ENCODE measurements around the gene RMND5B. TPM values are rescaled to one million over a fixed set of nuclear protein-coding genes. Genes with fewer than 3 reads are reported as not detected.
A peak's percentile ranks its signal among the peaks of the same experiment; 100 is the strongest.

The RMND5B gene
- total RNA-seq, 1 experiment from 2014 or later, result 42.9 TPM

GRCh38 chr5:178143246-178143645, 12.4 kb downstream of the RMND5B start:
- Histone ChIP-seq H3K9me3 (ENCODE audit: low read length) (no peaks in the 10 kb centered on the region), H3K36me3 (ENCODE audit: insufficient read depth, low read length) (peaks cover 26% of the 10 kb centered on the region; the same call in 1 of the 2 replicates), H3K9me2 (replicated peaks; ENCODE audit: insufficient read depth, low read length) (no peaks in the 10 kb centered on the region), H3K9ac (ENCODE audit: low read length) (no peak overlapping the region), H3K79me2 (ENCODE audit: low read length) (no peaks in the 10 kb centered on the region), H3K27ac (ENCODE audit: low read length) (no peak overlapping the region), H2AFZ (ENCODE audit: low read length) (no peak overlapping the region), H3K27me3 (ENCODE audit: low read length) (no peaks in the 10 kb centered on the region), H3K4me3 (ENCODE audit: low read length) (no peak overlapping the region), H3K4me1 (ENCODE audit: low read length) (peaks cover 8% of the 10 kb centered on the region), H3K4me2 (ENCODE audit: low read depth, low read length, poor library complexity, severe bottlenecking) (no peak overlapping the region), H4K20me1 (ENCODE audit: insufficient read depth, low read depth, low read length) (peaks cover 3% of the 10 kb centered on the region; the same call in 1 of the 2 replicates)
- no peak for DNase-seq

GRCh38 chr5:178143901-178144300, 13.1 kb downstream of the RMND5B start:
- H3K27ac ChIP-seq (ENCODE audit: low read length), result no peak overlapping the region
- H3K36me3 ChIP-seq (ENCODE audit: insufficient read depth, low read length), result peaks cover 32% of the 10 kb centered on the region; the same call in 1 of the 2 replicates
- H4K20me1 ChIP-seq (ENCODE audit: insufficient read depth, low read depth, low read length), result peaks cover 3% of the 10 kb centered on the region; the same call in 1 of the 2 replicates
- peaks cover 8% of the 10 kb centered on the region for H3K4me1 ChIP-seq (ENCODE audit: low read length)
- no peaks in the 10 kb centered on the region for H3K79me2 ChIP-seq (ENCODE audit: low read length)
- H3K9me3 ChIP-seq (ENCODE audit: low read length), result no peaks in the 10 kb centered on the region
- H3K4me3 ChIP-seq (ENCODE audit: low read length), result no peak overlapping the region
- no peaks in the 10 kb centered on the region for H3K9me2 ChIP-seq (replicated peaks; ENCODE audit: insufficient read depth, low read length)
- H2AFZ ChIP-seq (ENCODE audit: low read length), result no peak overlapping the region
- no peak overlapping the region for H3K4me2 ChIP-seq (ENCODE audit: low read depth, low read length, poor library complexity, severe bottlenecking)
- no peak for DNase-seq
- no peak overlapping the region for H3K9ac ChIP-seq (ENCODE audit: low read length)
- H3K27me3 ChIP-seq (ENCODE audit: low read length), result no peaks in the 10 kb centered on the region

- no peak overlapping the region for H3K4me2 ChIP-seq (ENCODE audit: low read depth, low read length, poor library complexity, severe bottlenecking)
Measured at GRCh38 chr5:178145965-178146820, 15.4 kb downstream of the RMND5B start.

GRCh38 chr5:178147406-178147805, 16.6 kb downstream of the RMND5B start:
- H3K4me1 ChIP-seq (ENCODE audit: low read length), result peaks cover 17% of the 10 kb centered on the region
- no peak for DNase-seq
- H3K9me2 ChIP-seq (replicated peaks; ENCODE audit: insufficient read depth, low read length), result no peaks in the 10 kb centered on the region
- H3K79me2 ChIP-seq (ENCODE audit: low read length), result peaks cover 10% of the 10 kb centered on the region
- H3K27me3 ChIP-seq (ENCODE audit: low read length), result no peaks in the 10 kb centered on the region
- no peak overlapping the region for H3K9ac ChIP-seq (ENCODE audit: low read length)
- H3K9me3 ChIP-seq (ENCODE audit: low read length), result no peaks in the 10 kb centered on the region
- peaks cover 6% of the 10 kb centered on the region; the same call in 1 of the 2 replicates for H4K20me1 ChIP-seq (ENCODE audit: insufficient read depth, low read depth, low read length)
- no peak overlapping the region for H3K4me2 ChIP-seq (ENCODE audit: low read depth, low read length, poor library complexity, severe bottlenecking)
- no peak overlapping the region for H2AFZ ChIP-seq (ENCODE audit: low read length)
- no peak overlapping the region for H3K4me3 ChIP-seq (ENCODE audit: low read length)
- H3K27ac ChIP-seq (ENCODE audit: low read length), result no peak overlapping the region
- peaks cover 43% of the 10 kb centered on the region; the same call in 1 of the 2 replicates for H3K36me3 ChIP-seq (ENCODE audit: insufficient read depth, low read length)

More at GRCh38 chr5:178145965-178146820, 15.4 kb downstream of the RMND5B start:
- Histone ChIP-seq H3K36me3 (ENCODE audit: insufficient read depth, low read length) (peaks cover 43% of the 10 kb centered on the region; the same call in 1 of the 2 replicates), H3K9me2 (replicated peaks; ENCODE audit: insufficient read depth, low read length) (no peaks in the 10 kb centered on the region), H3K4me3 (ENCODE audit: low read length) (no peak overlapping the region), H3K27ac (ENCODE audit: low read length) (no peak overlapping the region), H3K9ac (ENCODE audit: low read length) (no peak overlapping the region), H3K4me1 (ENCODE audit: low read length) (peaks cover 8% of the 10 kb centered on the region), H2AFZ (ENCODE audit: low read length) (no peak overlapping the region), H3K9me3 (ENCODE audit: low read length) (no peaks in the 10 kb centered on the region), H3K27me3 (ENCODE audit: low read length) (no peaks in the 10 kb centered on the region), H3K79me2 (ENCODE audit: low read length) (no peaks in the 10 kb centered on the region), H4K20me1 (ENCODE audit: insufficient read depth, low read depth, low read length) (peaks cover 6% of the 10 kb centered on the region; the same call in 1 of the 2 replicates)
- peak; percentile 88 for DNase-seq

- H3K9ac ChIP-seq (ENCODE audit: low read length), result no peak overlapping the region
- peaks cover 21% of the 10 kb centered on the region for H3K79me2 ChIP-seq (ENCODE audit: low read length)
- H3K4me2 ChIP-seq (ENCODE audit: low read depth, low read length, poor library complexity, severe bottlenecking), result no peak overlapping the region
- no peaks in the 10 kb centered on the region for H3K9me3 ChIP-seq (ENCODE audit: low read length)
- peaks cover 6% of the 10 kb centered on the region; the same call in 1 of the 2 replicates for H4K20me1 ChIP-seq (ENCODE audit: insufficient read depth, low read depth, low read length)
- H3K27ac ChIP-seq (ENCODE audit: low read length), result no peak overlapping the region
- no peaks in the 10 kb centered on the region for H3K27me3 ChIP-seq (ENCODE audit: low read length)
- no peak overlapping the region for H3K4me3 ChIP-seq (ENCODE audit: low read length)
- no peak for DNase-seq
- peaks cover 22% of the 10 kb centered on the region for H3K4me1 ChIP-seq (ENCODE audit: low read length)
- no peak overlapping the region for H2AFZ ChIP-seq (ENCODE audit: low read length)
- H3K9me2 ChIP-seq (replicated peaks; ENCODE audit: insufficient read depth, low read length), result no peaks in the 10 kb centered on the region
- peaks cover 43% of the 10 kb centered on the region; the same call in 1 of the 2 replicates for H3K36me3 ChIP-seq (ENCODE audit: insufficient read depth, low read length)
Measured at GRCh38 chr5:178149199-178149932, 18.6 kb downstream of the RMND5B start.

GRCh38 chr5:178150977-178151734, 20.3 kb downstream of the RMND5B start:
- peak overlapping the region; percentile 88; the same call in 1 of the 2 replicates for H3K9ac ChIP-seq (ENCODE audit: low read length)
- peak overlapping the region; percentile 86 for H3K4me2 ChIP-seq (ENCODE audit: low read depth, low read length, poor library complexity, severe bottlenecking)
- H3K36me3 ChIP-seq (ENCODE audit: insufficient read depth, low read length), result peaks cover 43% of the 10 kb centered on the region; the same call in 1 of the 2 replicates

GRCh38 chr5:178152491-178153444, 22.0 kb downstream of the RMND5B start:
- H3K27ac ChIP-seq (ENCODE audit: low read length), result peak overlapping the region; percentile 29; the same call in 1 of the 2 replicates

More at GRCh38 chr5:178150977-178151734, 20.3 kb downstream of the RMND5B start:
- H3K9me3 ChIP-seq (ENCODE audit: low read length), result no peaks in the 10 kb centered on the region
- H3K79me2 ChIP-seq (ENCODE audit: low read length), result peaks cover 21% of the 10 kb centered on the region
- H3K27ac ChIP-seq (ENCODE audit: low read length), result no peak overlapping the region
- no peaks in the 10 kb centered on the region for H3K27me3 ChIP-seq (ENCODE audit: low read length)
- H4K20me1 ChIP-seq (ENCODE audit: insufficient read depth, low read depth, low read length), result peaks cover 3% of the 10 kb centered on the region; the same call in 1 of the 2 replicates
- peaks cover 26% of the 10 kb centered on the region for H3K4me1 ChIP-seq (ENCODE audit: low read length)
- DNase-seq, result no peak
- no peaks in the 10 kb centered on the region for H3K9me2 ChIP-seq (replicated peaks; ENCODE audit: insufficient read depth, low read length)
- H2AFZ ChIP-seq (ENCODE audit: low read length), result no peak overlapping the region
- H3K4me3 ChIP-seq (ENCODE audit: low read length), result no peak overlapping the region

More at GRCh38 chr5:178152491-178153444, 22.0 kb downstream of the RMND5B start:
- DNase-seq, result no peak
- Histone ChIP-seq H3K36me3 (ENCODE audit: insufficient read depth, low read length) (peaks cover 29% of the 10 kb centered on the region; the same call in 1 of the 2 replicates), H2AFZ (ENCODE audit: low read length) (no peak overlapping the region), H3K9me2 (replicated peaks; ENCODE audit: insufficient read depth, low read length) (no peaks in the 10 kb centered on the region), H3K79me2 (ENCODE audit: low read length) (peaks cover 21% of the 10 kb centered on the region), H3K9ac (ENCODE audit: low read length) (peak overlapping the region; percentile 88), H4K20me1 (ENCODE audit: insufficient read depth, low read depth, low read length) (0 out of 2 replicates have a peak, but pooled peaks cover 3% of the 10 kb centered on the region), H3K27me3 (ENCODE audit: low read length) (no peaks in the 10 kb centered on the region), H3K4me2 (ENCODE audit: low read depth, low read length, poor library complexity, severe bottlenecking) (peak overlapping the region; percentile 86), H3K4me3 (ENCODE audit: low read length) (peak overlapping the region; percentile 95), H3K4me1 (ENCODE audit: low read length) (peaks cover 24% of the 10 kb centered on the region), H3K9me3 (ENCODE audit: low read length) (no peaks in the 10 kb centered on the region)
